GM21360 (cell line): ENCODE results near the gene CCDC50.

ENCODE experiments used
- ATAC-seq: cut with Tn5 transposase; IDR thresholded peaks from one replicate; pipeline ENCODE4 v1.9.1; 2021; ENCODE audit warnings: mild to moderate bottlenecking, moderate library complexity; ENCODE audit not compliant: unreplicated experiment

CCDC50 gene

DNA sequence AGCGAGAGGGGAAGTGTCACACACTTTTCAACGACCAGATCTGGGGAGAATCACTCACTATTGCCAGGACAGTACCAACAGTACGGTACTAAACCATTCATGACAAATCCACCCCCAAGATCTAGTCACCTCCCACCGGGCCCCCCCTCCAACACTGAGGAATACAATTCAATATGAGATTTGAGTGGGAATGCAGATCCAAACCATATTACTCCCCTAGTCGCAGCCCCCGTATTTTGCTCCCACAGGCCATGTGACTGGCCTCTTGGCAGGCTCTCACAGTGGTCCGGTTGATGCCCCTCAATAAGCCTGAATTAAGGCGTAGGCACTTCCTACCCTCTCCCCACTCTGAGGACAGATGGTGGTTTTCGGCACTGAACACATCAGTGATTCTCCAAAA, 86.4 kb downstream of the CCDC50 start:
- no peak for ATAC-seq

DNA sequence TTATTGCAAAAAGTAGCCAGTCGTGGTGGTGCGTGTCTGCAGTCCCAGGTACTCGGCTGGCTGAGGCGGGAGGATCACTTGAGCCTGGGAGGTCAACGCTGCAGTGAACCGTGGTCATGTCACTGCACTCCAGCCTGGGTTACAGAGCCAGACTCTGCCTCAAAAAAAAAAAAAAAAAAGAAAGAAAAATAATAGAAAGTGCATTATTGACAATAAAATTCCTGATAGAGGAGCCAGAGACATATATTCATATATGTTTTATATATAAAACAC, 88.2 kb downstream of the CCDC50 start:
- ATAC-seq, result no peak

DNA sequence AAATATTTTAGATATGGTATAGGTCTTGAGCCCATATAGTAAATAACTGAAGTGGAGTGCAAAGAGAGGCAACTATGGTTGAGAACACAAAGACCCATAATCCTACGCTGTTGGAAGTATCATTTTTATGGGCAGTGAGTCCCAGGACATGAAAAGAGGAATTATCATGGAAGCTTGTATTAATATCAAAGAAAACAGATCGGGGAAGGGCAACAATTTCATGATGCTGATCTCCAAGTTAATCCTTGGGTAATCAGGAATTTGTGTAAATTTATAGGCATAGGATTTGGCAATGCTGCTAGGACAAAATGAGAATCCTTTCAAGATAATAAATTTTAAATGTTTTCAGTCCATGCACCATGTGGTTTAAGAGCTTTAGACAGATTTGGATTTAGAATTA, 91.6 kb downstream of the CCDC50 start:
- ATAC-seq, result no peak

DNA sequence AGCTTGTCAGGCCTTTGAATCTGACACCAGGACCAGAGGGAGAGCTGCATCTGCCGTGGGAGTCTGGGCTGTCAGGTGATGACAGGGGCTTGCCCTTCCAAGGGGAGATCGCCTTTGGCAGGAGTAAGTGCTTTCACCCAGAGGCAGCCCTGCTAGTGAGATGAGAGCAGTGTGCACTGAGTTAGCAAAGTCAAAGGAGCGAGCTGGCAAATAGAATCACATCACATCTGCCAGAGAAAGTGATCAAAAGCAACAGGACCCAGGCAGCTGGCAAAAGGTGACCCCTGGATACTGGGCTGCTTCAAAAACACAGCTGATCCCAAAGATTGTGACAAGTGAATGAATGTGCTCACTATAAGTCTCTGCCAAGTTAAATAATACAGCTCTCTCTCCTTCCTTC, 95.7 kb downstream of the CCDC50 start:
- no peak for ATAC-seq

DNA sequence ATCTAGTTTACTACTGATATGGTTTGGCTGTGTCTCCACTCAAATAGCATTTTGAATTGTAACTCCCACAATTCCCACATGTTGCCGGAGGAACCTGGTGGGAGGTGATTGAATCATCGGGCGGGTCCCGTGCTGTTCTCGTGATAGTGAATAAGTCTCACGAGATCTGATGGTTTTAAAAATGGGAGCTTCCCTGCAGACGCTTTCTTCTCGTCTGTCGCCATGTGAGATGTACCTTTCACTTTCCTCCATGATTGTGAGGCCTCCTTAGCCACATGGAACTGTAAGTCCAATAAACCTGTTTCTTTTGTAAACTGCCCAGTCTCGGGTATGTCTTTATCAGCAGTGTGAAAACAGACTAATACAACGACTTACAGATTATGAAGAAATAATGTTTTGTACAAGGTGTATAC, 96.1 kb downstream of the CCDC50 start:
- ATAC-seq, result no peak

DNA sequence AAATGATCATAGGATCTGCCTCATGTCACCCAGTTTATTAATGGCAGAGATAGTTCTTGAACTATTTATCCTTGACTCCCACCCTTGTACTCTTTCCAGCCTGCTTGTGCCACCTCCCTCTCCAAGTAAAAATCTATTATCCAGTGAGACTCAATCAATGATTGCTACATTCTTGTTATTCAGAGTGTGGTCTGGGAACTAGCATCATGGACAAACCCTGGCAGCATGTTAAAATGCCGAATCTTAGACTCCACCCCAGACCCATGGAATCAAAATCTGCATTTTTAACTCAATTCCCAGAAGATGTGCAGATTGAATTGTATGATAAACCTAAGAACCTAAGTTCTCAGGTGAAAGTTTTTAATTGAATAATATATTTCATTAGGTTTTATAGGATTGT, 97.1 kb downstream of the CCDC50 start:
- ATAC-seq, result no peak

DNA sequence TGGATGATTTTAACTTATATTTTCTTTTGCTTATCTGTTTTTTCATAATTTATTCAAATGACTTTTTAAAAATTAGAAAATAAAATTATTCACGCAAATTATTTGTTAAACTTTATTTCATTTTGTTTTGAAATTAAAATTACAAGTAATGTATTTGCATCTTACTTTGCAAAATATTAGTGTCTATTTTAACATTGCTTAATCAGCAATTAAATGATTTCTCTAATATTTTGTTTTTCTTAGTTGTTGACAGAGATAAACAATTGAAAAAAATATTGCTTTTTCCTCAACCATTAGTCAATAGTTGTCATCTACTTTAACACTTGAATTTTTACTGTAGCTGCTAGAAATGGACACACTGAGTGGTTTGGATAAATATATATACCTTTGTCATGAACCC, 99.0 kb downstream of the CCDC50 start:
- no peak for ATAC-seq

DNA sequence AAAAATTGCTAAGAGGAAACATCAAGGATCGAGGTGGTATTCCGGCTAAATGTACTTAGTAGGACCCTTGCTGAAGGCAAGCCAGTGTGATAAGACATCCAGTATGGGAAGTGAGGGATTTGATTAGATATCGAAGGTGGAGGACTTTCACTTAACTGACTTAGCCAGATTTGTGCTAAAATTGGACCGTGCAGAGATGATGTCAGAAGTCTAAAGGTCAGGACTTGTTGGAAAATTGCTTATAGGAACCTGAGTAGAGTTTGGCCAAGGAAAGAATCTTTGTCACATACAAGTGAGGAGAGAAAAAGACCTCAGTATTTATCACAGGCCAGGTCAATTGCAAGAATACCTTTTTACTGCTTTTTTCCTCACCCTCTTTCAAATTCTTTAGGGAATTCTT, 100.9 kb downstream of the CCDC50 start:
- ATAC-seq, result no peak

DNA sequence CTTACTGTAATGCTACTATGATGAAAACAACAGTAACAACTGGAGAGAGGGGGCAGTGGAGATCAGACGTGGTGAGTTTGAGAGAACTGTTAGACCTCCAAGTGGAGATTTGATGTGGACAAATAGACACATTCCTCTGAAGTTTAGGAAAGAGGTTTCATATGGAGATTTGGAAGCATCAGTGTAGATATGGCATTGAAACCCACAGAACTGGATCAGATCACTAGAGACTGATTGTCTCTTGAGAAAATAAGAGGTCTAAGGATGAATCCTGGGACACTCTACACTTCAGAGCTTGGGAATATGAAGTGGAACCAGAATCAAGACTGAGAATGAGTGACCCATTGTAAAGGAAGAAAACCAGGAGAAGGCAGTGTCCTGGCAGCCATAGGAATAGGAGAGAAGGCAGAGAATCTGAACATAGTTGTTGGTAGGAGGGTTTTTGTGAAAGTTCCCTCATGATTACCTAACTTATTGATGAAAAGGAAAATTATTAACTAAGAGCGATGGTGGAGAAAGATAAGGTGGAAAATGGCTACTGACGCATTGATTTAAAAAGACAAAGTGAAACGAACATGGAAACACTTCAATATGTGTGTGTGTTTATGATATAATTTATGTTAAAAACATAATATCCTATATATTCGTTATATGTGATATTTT, 102.1 kb downstream of the CCDC50 start:
- no peak for ATAC-seq

DNA sequence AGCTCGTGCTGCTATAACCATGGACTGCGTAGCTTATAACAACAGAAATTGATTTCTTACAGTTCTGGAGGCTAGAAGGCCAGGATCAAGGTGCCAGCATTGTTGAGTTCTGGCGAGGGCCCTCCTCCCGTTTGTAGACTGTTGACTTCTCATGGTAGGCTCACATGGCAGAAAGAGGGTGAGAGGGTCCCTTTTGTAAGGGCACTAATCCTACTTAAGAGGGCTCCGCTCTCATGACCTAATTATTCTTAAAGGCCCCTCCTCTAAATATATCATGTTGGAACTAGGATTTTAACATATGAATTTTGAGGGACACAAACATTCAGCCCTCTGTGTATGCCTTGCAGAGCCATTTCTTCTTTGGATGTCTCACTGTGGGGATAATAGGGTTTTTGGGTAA, 103.0 kb downstream of the CCDC50 start:
- no peak for ATAC-seq

DNA sequence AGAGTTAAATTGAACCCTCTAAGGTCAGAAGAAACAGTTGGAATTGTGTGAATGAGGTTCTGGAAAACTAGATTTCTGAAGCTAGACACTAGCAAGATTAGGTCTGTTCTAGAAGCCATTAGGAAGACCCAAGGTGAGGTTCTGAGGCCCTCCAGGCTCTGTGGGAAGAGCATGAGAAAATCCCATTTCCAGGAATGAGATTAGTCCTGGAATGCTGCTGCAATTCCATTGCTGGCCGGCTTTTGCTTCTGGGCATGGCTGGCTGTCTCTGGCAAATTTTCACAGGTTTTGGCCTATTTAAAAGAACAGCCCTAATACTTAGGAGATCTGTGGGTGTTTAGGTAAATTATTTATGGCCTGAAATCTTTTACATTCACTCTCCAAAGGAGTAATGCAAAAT, 104.8 kb downstream of the CCDC50 start:
- no peak for ATAC-seq

DNA sequence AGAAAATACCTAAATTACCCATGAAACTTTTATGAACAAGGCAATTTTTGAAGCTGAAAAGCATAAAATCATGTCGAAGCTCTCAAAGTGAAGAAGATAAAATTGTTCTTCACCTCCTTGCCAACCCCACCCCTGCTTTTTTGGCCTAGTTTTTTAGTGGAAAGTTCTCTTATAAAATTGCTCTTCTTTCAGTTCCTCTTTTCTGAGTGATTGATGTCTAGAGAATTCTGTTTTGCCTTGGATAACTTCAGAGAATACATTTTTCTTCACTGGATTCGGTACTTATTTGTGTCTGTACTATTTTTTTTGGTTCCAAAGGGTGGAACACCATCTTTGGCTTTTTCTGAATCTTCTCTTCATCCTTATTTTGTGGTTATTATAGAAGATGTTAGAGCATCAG, 106.8 kb downstream of the CCDC50 start:
- no peak for ATAC-seq

DNA sequence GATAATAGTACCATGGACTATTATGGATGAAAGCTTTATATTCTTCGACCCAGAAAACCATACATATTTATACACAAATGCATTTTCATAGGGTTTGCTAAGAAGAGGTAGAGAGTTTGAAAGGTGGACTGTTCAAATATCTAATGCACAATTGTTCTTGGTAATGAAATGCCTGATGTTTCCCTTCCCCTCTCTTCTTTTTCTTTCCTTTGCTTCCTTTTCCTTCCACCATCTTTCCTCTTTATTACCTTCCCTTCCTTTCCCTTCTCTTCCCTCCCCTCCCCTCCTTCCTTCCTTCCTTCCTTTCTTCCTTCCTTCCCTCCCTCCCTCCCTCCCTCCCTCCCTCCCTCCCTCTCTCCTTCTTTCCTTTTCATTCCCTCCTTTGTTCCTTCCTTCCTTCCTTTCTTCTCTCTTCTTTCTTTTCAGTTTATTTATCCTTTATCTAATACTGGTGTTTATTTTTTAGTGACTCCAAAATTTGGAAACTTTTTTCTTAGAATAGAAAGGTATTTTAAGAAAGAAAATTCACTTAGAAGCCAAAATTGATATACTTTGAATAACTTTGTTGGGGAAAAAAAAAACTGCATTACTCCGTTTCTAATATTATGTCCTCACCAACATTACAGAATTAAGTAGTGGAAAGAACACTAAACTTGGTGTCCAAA, 109.1 kb downstream of the CCDC50 start:
- ATAC-seq, result no peak

DNA sequence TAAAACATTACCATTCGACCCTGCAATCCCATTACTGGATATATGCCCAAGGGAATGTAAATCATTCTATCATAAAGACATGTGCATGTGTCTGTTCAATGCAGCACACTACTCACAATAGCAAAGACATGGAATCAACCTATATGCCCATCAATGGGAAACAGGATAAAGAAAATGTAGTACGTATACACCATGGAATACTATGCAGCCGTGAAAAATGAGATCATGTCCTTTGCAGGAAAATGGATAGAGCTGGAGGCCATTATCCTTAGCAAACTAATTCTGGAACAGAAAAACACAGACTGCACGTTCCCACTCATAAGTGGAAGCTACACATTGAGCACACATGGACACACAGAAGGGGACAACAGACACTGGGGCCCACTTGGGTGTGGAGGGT, 111.3 kb downstream of the CCDC50 start:
- ATAC-seq, result no peak

DNA sequence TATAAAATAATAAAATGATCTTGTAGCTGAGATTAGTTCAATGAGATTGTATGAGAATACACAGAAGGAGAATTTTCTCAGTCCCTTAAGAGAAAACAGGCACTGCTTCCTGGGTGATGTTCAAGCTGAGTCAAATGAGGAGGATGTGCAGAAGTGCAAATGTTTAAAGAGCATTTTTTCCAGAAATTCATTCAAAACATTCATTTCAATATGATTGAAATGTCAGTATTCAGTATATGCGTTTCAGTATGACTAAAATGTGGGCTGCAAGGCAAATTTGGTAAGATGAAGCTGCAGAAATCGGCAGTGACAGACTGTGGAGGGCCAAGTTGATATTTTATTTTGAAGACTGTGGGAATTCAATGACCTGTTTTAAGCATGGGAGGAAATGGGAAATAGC, 112.5 kb downstream of the CCDC50 start:
- no peak for ATAC-seq

DNA sequence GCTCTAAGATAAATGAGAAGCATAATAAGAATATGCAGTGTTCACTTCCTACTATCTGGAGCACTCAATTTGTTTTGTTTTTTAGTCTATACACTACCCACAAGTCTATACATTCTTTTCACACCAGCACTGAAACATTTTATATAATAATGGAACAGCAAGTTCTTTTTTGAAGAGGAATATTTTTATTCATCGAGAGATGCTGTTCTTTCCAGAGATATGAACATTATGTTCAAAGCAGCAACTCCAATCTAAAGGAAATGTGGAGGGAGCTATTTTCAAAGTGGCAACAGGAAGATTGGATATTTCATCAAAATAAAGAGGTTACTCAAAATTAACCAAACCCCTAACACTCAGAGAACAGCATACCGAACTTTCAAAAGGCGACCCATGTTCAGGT, 115.4 kb downstream of the CCDC50 start:
- ATAC-seq, result no peak
